A673 (cell line): ENCODE results near the gene ATP8B4. TPM values are rescaled to one million over a fixed set of nuclear protein-coding genes. Genes with fewer than 3 reads are reported as not detected.

Experiments used
- BruUV-seq: library from RNA; stranded (reverse); fragments of 400-500 nt; replicated peaks from 2 replicates; lab custom pipeline; 2021; lab: Mats Ljungman, UMichigan
- CTCF ChIA-PET: fragments of 300-600 bp; sonication (Branson Sonifier 250); formaldehyde crosslinking; loops from one replicate; lab custom pipeline; 2022; ENCODE audit warnings: antibody characterized with exemption; lab: Charles Lee
- POLR2A ChIA-PET: fragments of 300-600 bp; sonication (Branson Sonifier 250); formaldehyde crosslinking; loops from one replicate; lab custom pipeline; 2022; ENCODE audit warnings: antibody characterized with exemption; ENCODE audit not compliant: low non-redundant PET; lab: Charles Lee
- DNase-seq: peaks from one replicate; pipeline ENCODE4 v3.0.0-alpha.2; 2015; ENCODE audit warnings: low spot score
- H3K27ac ChIP-seq: fragments of 200-600 bp; sonication (generic); 2 replicates; pipeline ENCODE4 v1.5.1; 2016; ENCODE audit warnings: mixed run types, low read depth, mild to moderate bottlenecking, mixed read lengths, antibody characterized with exemption, low read length; ENCODE audit not compliant: poor library complexity, severe bottlenecking
- H3K27me3 ChIP-seq: fragments of 200-600 bp; sonication (generic); replicated peaks from 2 replicates; pipeline ENCODE4 v1.6.1; 2017; ENCODE audit warnings: mixed run types, low read depth, mild to moderate bottlenecking, mixed read lengths, antibody characterized with exemption, low read length; ENCODE audit not compliant: insufficient read depth, poor library complexity
- H3K36me3 ChIP-seq: fragments of 200-600 bp; sonication (generic); 2 replicates; pipeline ENCODE4 v1.6.1; 2016; ENCODE audit warnings: mixed run types, mild to moderate bottlenecking, mixed read lengths, antibody characterized with exemption, low read length; ENCODE audit not compliant: insufficient read depth, poor library complexity, severe bottlenecking
- H3K4me1 ChIP-seq: fragments of 200-600 bp; sonication (generic); 2 replicates; pipeline ENCODE4 v1.6.1; 2017; ENCODE audit warnings: mixed run types, mild to moderate bottlenecking, mixed read lengths, antibody characterized with exemption, low read length; ENCODE audit not compliant: insufficient read depth, poor library complexity, severe bottlenecking
- H3K4me3 ChIP-seq: fragments of 200-600 bp; sonication (generic); 2 replicates; pipeline ENCODE4 v1.5.1; 2016; ENCODE audit warnings: low read depth, mixed run types, mild to moderate bottlenecking, mixed read lengths, low read length; ENCODE audit not compliant: poor library complexity, severe bottlenecking
- H3K9me3 ChIP-seq: fragments of 200-600 bp; sonication (generic); 2 replicates; pipeline ENCODE4 v1.6.1; 2016; ENCODE audit warnings: mixed run types, low read depth, mild to moderate bottlenecking, mixed read lengths, antibody characterized with exemption, low read length; ENCODE audit not compliant: poor library complexity, severe bottlenecking
- CTCF ChIP-seq: fragments of 300-800, 200-600 bp; sonication (generic); conservative IDR thresholded peaks from 2 replicates; pipeline ENCODE4 v1.5.1; 2017; ENCODE audit warnings: low read depth, mild to moderate bottlenecking, antibody characterized with exemption, low read length, moderate library complexity, mixed read lengths
- EZH2 ChIP-seq: fragments of 200-600 bp; sonication (generic); IDR thresholded peaks from 2 replicates; pipeline ENCODE4 v1.6.1; 2017; ENCODE audit warnings: borderline replicate concordance, low read depth, mild to moderate bottlenecking, mixed read lengths, antibody characterized with exemption, low read length; ENCODE audit not compliant: poor library complexity, severe bottlenecking
- intact Hi-C: fragments of 100-400 bp; cut with micrococcal nuclease; formaldehyde crosslinking; loops from one replicate; pipeline ENCODE4 v1.10.0; 2022; ENCODE audit not compliant: unreplicated experiment
- total RNA-seq: library from RNA; stranded (reverse); gene quantifications from 2 replicates; pipeline ENCODE4 v1.2.3, GENCODE V29; 2021

Gene ATP8B4
- total RNA-seq, 1 experiment from 2014 or later, result 0.30 TPM

- DNase-seq, result no peak
- BruUV-seq, result no TSS peak
- ChIA-PET CTCF (no interaction called here), POLR2A (no interaction called here)
- H3K27me3 ChIP-seq, result no peaks in the 10 kb centered on the region
- no peak for TF ChIP-seq CTCF
- no peak for TF ChIP-seq EZH2
- H3K4me1 ChIP-seq, result no peaks in the 10 kb centered on the region
- intact Hi-C loops, result no loop called here
- H3K27ac ChIP-seq, result no peak overlapping the region
- no peaks in the 10 kb centered on the region for H3K36me3 ChIP-seq
- H3K4me3 ChIP-seq, result no peak overlapping the region
- H3K9me3 ChIP-seq, result no peaks in the 10 kb centered on the region
Observed at GRCh38 chr15:49823987-49824774, 294.9 kb downstream of the ATP8B4 start.

GRCh38 chr15:49817100-49817499 lies 301.9 kb downstream of the ATP8B4 start:
- no peaks in the 10 kb centered on the region for H3K36me3 ChIP-seq
- POLR2A ChIA-PET, result no interaction called here
- no peaks in the 10 kb centered on the region for H3K4me1 ChIP-seq
- no peak overlapping the region for H3K27ac ChIP-seq
- CTCF ChIA-PET, result no interaction called here
- no TSS peak for BruUV-seq
- H3K9me3 ChIP-seq, result no peaks in the 10 kb centered on the region
- H3K4me3 ChIP-seq, result no peak overlapping the region
- TF ChIP-seq EZH2, result no peak
- TF ChIP-seq CTCF, result no peak
- intact Hi-C loops, result no loop called here
- H3K27me3 ChIP-seq, result no peaks in the 10 kb centered on the region
- no peak for DNase-seq

- intact Hi-C loops, result no loop called here
- no peak for TF ChIP-seq EZH2
- no peak for TF ChIP-seq CTCF
- Histone ChIP-seq H3K27me3 (no peaks in the 10 kb centered on the region), H3K4me1 (no peaks in the 10 kb centered on the region), H3K9me3 (no peaks in the 10 kb centered on the region), H3K36me3 (no peaks in the 10 kb centered on the region), H3K27ac (no peak overlapping the region), H3K4me3 (no peak overlapping the region)
- ChIA-PET POLR2A (no interaction called here), CTCF (no interaction called here)
- BruUV-seq, result no TSS peak
- no peak for DNase-seq
Observed at GRCh38 chr15:49815950-49816349, 303.1 kb downstream of the ATP8B4 start.
